K562 (cell line): ENCODE results near the gene GRIK3. TPM values are rescaled to one million over a fixed set of nuclear protein-coding genes. Genes with fewer than 3 reads are reported as not detected.

Source experiments
- ATAC-seq: fragments of 200-7000 bp; cut with Tn5 transposase; 3 replicates; pipeline ENCODE4 v1.9.1; 2020; ENCODE audit warnings: moderate library complexity
- BruUV-seq: library from RNA; stranded (reverse); fragments of 400-500 nt; replicated peaks from 2 replicates; lab custom pipeline; 2021; lab: Mats Ljungman, UMichigan
- CTCF ChIA-PET: fragments of 300-600 bp; formaldehyde crosslinking; extraction: SDS; loops from one replicate; lab custom pipeline; 2021; ENCODE audit warnings: low intra/inter-chr PET ratio; lab: Yijun Ruan, JAX
- POLR2A ChIA-PET: fragments of 300-600, 350-650 bp; sonication (Branson Sonifier 250); formaldehyde crosslinking; extraction: SDS; loops from one replicate; lab custom pipeline; 2021; ENCODE audit warnings: antibody characterized with exemption, inconsistent platforms; lab: Yijun Ruan, JAX
- DNase-seq, 4 experiments: peaks; one replicate each; pipeline versions ENCODE4 v3.0.0 to v3.0.0-alpha.2; 2011 to 2018; ENCODE audit warnings: low spot score in 3 of 4, mixed read lengths in 3 of 4; ENCODE audit errors: extremely low read depth in 1 of 4
- FAIRE-seq: peaks from 2 replicates; lab custom pipeline; 2011; peaks lifted over from hg19 to GRCh38; lab: Jason Lieb, UNC
- H2AFZ ChIP-seq: 2 replicates; pipeline ENCODE4 v1.6.0; 2011; ENCODE audit warnings: low read depth, low read length, control low read depth, inconsistent platforms
- H3K27ac ChIP-seq: fragments of 200-600 bp; 3 replicates; pipeline ENCODE4 v1.8.0; 2011; ENCODE audit warnings: low read depth, mild to moderate bottlenecking, control low read depth, inconsistent platforms, low read length, moderate library complexity, mixed read lengths; ENCODE audit errors: extremely low read depth
- H3K27me3 ChIP-seq, 2 experiments: fragments of 300-600 bp in 1 of 2; 2 replicates in 1 of 2; 3 replicates in 1 of 2; pipeline versions ENCODE4 v1.6.0 to v1.8.0; 2011; ENCODE audit warnings: inconsistent platforms in 2 of 2, low read length in 2 of 2, mild to moderate bottlenecking in 1 of 2, mixed read lengths in 1 of 2, moderate library complexity in 1 of 2; ENCODE audit not compliant: control insufficient read depth in 2 of 2, insufficient read depth in 2 of 2
- H3K36me3 ChIP-seq: fragments of 300-600 bp; 3 replicates; pipeline ENCODE4 v1.8.0; 2011; ENCODE audit warnings: mild to moderate bottlenecking, low read length, inconsistent platforms; ENCODE audit not compliant: control insufficient read depth, insufficient read depth
- H3K4me1 ChIP-seq, 2 experiments: fragments of 200-600 bp in 1 of 2; replicated peaks in 1 of 2; 2 replicates in 1 of 2; 3 replicates in 1 of 2; pipeline versions ENCODE4 v1.5.1 to v1.8.0; 2011; ENCODE audit warnings: inconsistent platforms in 2 of 2, low read length in 2 of 2, mild to moderate bottlenecking in 1 of 2, mixed read lengths in 1 of 2, moderate library complexity in 1 of 2; ENCODE audit not compliant: control insufficient read depth in 2 of 2, insufficient read depth in 2 of 2
- H3K4me2 ChIP-seq: 2 replicates; pipeline ENCODE4 v1.6.1; 2011; ENCODE audit warnings: low read length, control low read depth, inconsistent platforms, mixed read lengths; ENCODE audit not compliant: insufficient read depth
- H3K4me3 ChIP-seq: fragments of 200-600 bp; sonication (generic), shearing (Covaris generic); 2 replicates; pipeline ENCODE4 v1.5.1; 2016; ENCODE audit warnings: control low read depth, inconsistent platforms
- H3K79me2 ChIP-seq: fragments of 200-600 bp; 3 replicates; pipeline ENCODE4 v1.8.0; 2011; ENCODE audit warnings: low read length, inconsistent platforms; ENCODE audit not compliant: control insufficient read depth, insufficient read depth
- H3K9ac ChIP-seq, 2 experiments: 2 replicates each; pipeline versions ENCODE4 v1.6.0 to v1.6.1; 2011; ENCODE audit warnings: low read depth in 2 of 2, low read length in 2 of 2, control low read depth in 1 of 2, inconsistent platforms in 1 of 2, mild to moderate bottlenecking in 1 of 2, mixed read lengths in 1 of 2; ENCODE audit not compliant: insufficient read depth in 1 of 2
- H3K9me1 ChIP-seq: one replicate; pipeline ENCODE4 v1.6.0; 2011; ENCODE audit warnings: inconsistent platforms, mild to moderate bottlenecking, low read length, moderate library complexity; ENCODE audit not compliant: control insufficient read depth, insufficient read depth
- H3K9me3 ChIP-seq: replicated peaks from 2 replicates; pipeline ENCODE4 v1.5.1; 2011; ENCODE audit warnings: low read depth, low read length, inconsistent platforms; ENCODE audit not compliant: control insufficient read depth, insufficient read depth
- H4K20me1 ChIP-seq: replicated peaks from 2 replicates; pipeline ENCODE4 v1.6.1; 2011; ENCODE audit warnings: low read length, inconsistent platforms, mixed read lengths; ENCODE audit not compliant: control insufficient read depth, insufficient read depth
- BCL6 ChIP-seq: fragments of 250-450 bp; sonication (Bioruptor Pico); IDR thresholded peaks from 2 replicates; pipeline ENCODE4 v1.4.0; 2020
- BHLHE40 ChIP-seq: IDR thresholded peaks from 2 replicates; pipeline ENCODE4 v1.6.1; 2011; ENCODE audit warnings: low read length, improper control_type of control experiment
- BRF1 ChIP-seq: IDR thresholded peaks from 3 replicates; pipeline ENCODE4 v1.6.1; 2011; ENCODE audit warnings: borderline replicate concordance, mild to moderate bottlenecking; ENCODE audit not compliant: insufficient read length; ENCODE audit errors: extremely low read depth
- CUX1 ChIP-seq: fragments of 200-800 bp; sonication (Bioruptor generic); IDR thresholded peaks from 2 replicates; pipeline ENCODE4 v1.6.1; 2016; ENCODE audit warnings: missing genetic modification characterization, missing compliant biosample characterization
- FOXP1 ChIP-seq: sonication (generic); formaldehyde crosslinking; IDR thresholded peaks from 2 replicates; pipeline ENCODE4 v1.8.0; 2022; ENCODE audit warnings: mild to moderate bottlenecking, missing genetic modification reagents
- HDAC8 ChIP-seq: fragments of 450-650 bp; IDR thresholded peaks from 2 replicates; pipeline ENCODE4 v1.6.1; 2016; ENCODE audit warnings: mild to moderate bottlenecking, missing genetic modification characterization, moderate library complexity, missing compliant biosample characterization
- POLR2A ChIP-seq: fragments of 450-650 bp; conservative IDR thresholded peaks from 2 replicates; pipeline ENCODE4 v1.6.1; 2016
- SOX6 ChIP-seq: fragments of 450-650 bp; IDR thresholded peaks from 2 replicates; pipeline ENCODE4 v1.6.1; 2014; ENCODE audit warnings: mild to moderate bottlenecking
- XRCC3 ChIP-seq: fragments of 450-650 bp; IDR thresholded peaks from 2 replicates; pipeline ENCODE4 v1.6.1; 2017; ENCODE audit warnings: mild to moderate bottlenecking, moderate library complexity
- ZBTB33 ChIP-seq: sonication (generic); formaldehyde crosslinking; IDR thresholded peaks from 2 replicates; pipeline ENCODE4 v1.8.1; 2023; ENCODE audit warnings: mild to moderate bottlenecking, missing genetic modification reagents
- ZNF12 ChIP-seq: sonication (generic); formaldehyde crosslinking; IDR thresholded peaks from 2 replicates; pipeline ENCODE4 v1.4.0; 2020; ENCODE audit warnings: mild to moderate bottlenecking, missing genetic modification reagents
- ZNF197 ChIP-seq: fragments of 200-800 bp; sonication (Bioruptor generic); IDR thresholded peaks from 2 replicates; pipeline ENCODE4 v1.6.1; 2016; ENCODE audit warnings: low read depth, missing genetic modification characterization, missing compliant biosample characterization
- WGBS: fragments of 100-300 bp; shearing (Covaris generic); methylation state at CpG from one replicate; pipeline ENCODE4 v1.1.6; 2016; ENCODE audit warnings: low coverage, mixed read lengths; ENCODE audit not compliant: insufficient coverage; ENCODE audit errors: missing lambda C conversion rate; 5-methylcytosine and 5-hydroxymethylcytosine counted together
- in situ Hi-C: fragments of 300-500 bp; cut with MboI; formaldehyde crosslinking; loops from 4 replicates; pipeline ENCODE4 v1.15.0; 2018; ENCODE audit warnings: inconsistent platforms, mixed read lengths
- intact Hi-C: fragments of 100-400 bp; cut with micrococcal nuclease; formaldehyde crosslinking; loops from 2 replicates; pipeline ENCODE4 v1.14.2; 2022
- polyA plus RNA-seq, 8 experiments: library from polyadenylated mRNA; depleted of rRNA in 4 of 8; stranded (reverse) in 5 of 8; unstranded in 3 of 8; fragments of >200 nt; fragmentation: Nextera tagmentation in 2 of 8; fragmentation: Illumina TruSeq in 1 of 8; extraction: Ambion mirVana in 2 of 8; extraction: Trizol in 1 of 8; gene quantifications; 2 replicates each; pipeline versions ENCODE4 v1.2.1 to v1.2.3, GENCODE V29; 2011 to 2014; ENCODE audit warnings: inconsistent platforms in 1 of 8, missing spikeins in 1 of 8
- total RNA-seq, 7 experiments: library from RNA; depleted of rRNA in 6 of 7; stranded (reverse); fragments of >200 nt in 6 of 7; fragmentation: Illumina TruSeq in 2 of 7; extraction: Trizol in 2 of 7; gene quantifications; 2 replicates each; pipeline versions ENCODE4 v1.2.1 to v1.2.3, GENCODE V29; 2011 to 2021; ENCODE audit warnings: low replicate concordance in 1 of 7
- TF ChIP-seq, protein P1 (sequence below): fragments of 450-650 bp; IDR thresholded peaks from 2 replicates; pipeline ENCODE4 v1.6.1; 2018; ENCODE audit not compliant: partially characterized antibody

GRIK3 gene
- total and polyA plus RNA-seq, 9 of the 15 experiments (the other 6 are each of a cell fraction or from before 2014, with no cell fraction given): not detected

GRCh38 chr1:37069406-37069805 is 35.1 kb upstream of the GRIK3 start (continued):
- TF ChIP-seq BHLHE40 (no peak), FOXP1 (no peak), ZNF12 (no peak), BCL6 (CRISPR knock-in tag) (no peak), XRCC3 (no peak), ZNF197 (CRISPR knock-in tag) (no peak), POLR2A (no peak), BRF1 (no peak), HDAC8 (tag) (no peak)
- TF ChIP-seq, protein P1, sequence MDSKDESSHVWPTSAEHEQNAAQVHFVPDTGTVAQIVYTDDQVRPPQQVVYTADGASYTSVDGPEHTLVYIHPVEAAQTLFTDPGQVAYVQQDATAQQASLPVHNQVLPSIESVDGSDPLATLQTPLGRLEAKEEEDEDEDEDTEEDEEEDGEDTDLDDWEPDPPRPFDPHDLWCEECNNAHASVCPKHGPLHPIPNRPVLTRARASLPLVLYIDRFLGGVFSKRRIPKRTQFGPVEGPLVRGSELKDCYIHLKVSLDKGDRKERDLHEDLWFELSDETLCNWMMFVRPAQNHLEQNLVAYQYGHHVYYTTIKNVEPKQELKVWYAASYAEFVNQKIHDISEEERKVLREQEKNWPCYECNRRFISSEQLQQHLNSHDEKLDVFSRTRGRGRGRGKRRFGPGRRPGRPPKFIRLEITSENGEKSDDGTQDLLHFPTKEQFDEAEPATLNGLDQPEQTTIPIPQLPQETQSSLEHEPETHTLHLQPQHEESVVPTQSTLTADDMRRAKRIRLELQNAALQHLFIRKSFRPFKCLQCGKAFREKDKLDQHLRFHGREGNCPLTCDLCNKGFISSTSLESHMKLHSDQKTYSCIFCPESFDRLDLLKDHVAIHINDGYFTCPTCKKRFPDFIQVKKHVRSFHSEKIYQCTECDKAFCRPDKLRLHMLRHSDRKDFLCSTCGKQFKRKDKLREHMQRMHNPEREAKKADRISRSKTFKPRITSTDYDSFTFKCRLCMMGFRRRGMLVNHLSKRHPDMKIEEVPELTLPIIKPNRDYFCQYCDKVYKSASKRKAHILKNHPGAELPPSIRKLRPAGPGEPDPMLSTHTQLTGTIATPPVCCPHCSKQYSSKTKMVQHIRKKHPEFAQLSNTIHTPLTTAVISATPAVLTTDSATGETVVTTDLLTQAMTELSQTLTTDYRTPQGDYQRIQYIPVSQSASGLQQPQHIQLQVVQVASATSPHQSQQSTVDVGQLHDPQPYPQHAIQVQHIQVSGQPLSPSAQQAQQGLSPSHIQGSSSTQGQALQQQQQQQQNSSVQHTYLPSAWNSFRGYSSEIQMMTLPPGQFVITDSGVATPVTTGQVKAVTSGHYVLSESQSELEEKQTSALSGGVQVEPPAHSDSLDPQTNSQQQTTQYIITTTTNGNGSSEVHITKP: no peak
- TF ChIP-seq, all 486 proteins: peak for 0

- under 1% methylated on average over 9 of the region's 9 CpGs for WGBS
- H3K27me3 ChIP-seq: peaks cover 15 to 31% of the 10 kb centered on the region in 2 experiments; a peak in 4 of 5 replicates
- TF ChIP-seq CUX1 (CRISPR knock-in tag): no peak
- TF ChIP-seq SOX6: no peak
- TF ChIP-seq ZBTB33 (CRISPR knock-in tag): no peak
Observed at GRCh38 chr1:37068897-37069296, 34.6 kb upstream of the GRIK3 start.

More at GRCh38 chr1:37068897-37069296, 34.6 kb upstream of the GRIK3 start:
- FAIRE-seq: no peak
- H3K4me2 ChIP-seq: no peak overlapping the region
- peaks cover 17% of the 10 kb centered on the region for H4K20me1 ChIP-seq
- ChIA-PET POLR2A (no interaction called here), CTCF (no interaction called here)
- H3K36me3 ChIP-seq: no peaks in the 10 kb centered on the region
- no peak for ATAC-seq
- H3K9me1 ChIP-seq: no peaks in the 10 kb centered on the region
- H3K27ac ChIP-seq: no peak overlapping the region
- intact Hi-C loops: no loop called here
- no peaks in the 10 kb centered on the region for H3K4me1 ChIP-seq
- in situ Hi-C loops: no loop called here
- BruUV-seq: no TSS peak
- H3K79me2 ChIP-seq: no peaks in the 10 kb centered on the region
- DNase-seq: no peak
- no peak overlapping the region for H3K9ac ChIP-seq
- no peaks in the 10 kb centered on the region for H3K9me3 ChIP-seq
- H2AFZ ChIP-seq: no peak overlapping the region
- H3K4me3 ChIP-seq: no peak overlapping the region
